Anterior cingulate cortex (tissue), 58 donors: Measurements from ENCODE around the gene FMN1.
A peak's percentile ranks its signal among the peaks of the same experiment; 100 is the strongest.

Experiments
- DNase-seq, 58 donors: peaks; one replicate each; lab custom pipeline; 2025; lab: John Stamatoyannopoulos, UW

Gene FMN1

GRCh38 chr15:33157371-33158037, 37.0 kb downstream of the FMN1 start:
- DNase-seq, result no peak

GRCh38 chr15:33155691-33156420, 38.7 kb downstream of the FMN1 start:
- no peak for DNase-seq

- peak in 18 of 58 donors; percentile 5 to 74 (median 28) for DNase-seq
Measured at GRCh38 chr15:33154351-33155166, 40.0 kb downstream of the FMN1 start.

GRCh38 chr15:33153548-33153947, 41.0 kb downstream of the FMN1 start:
- DNase-seq, result no peak

- DNase-seq, result peak in 2 of 58 donors; percentile 19 to 35
Measured at GRCh38 chr15:33152502-33153109, 41.9 kb downstream of the FMN1 start.

GRCh38 chr15:33150971-33151370, 43.5 kb downstream of the FMN1 start:
- no peak for DNase-seq

GRCh38 chr15:33150431-33150941, 44.0 kb downstream of the FMN1 start:
- DNase-seq, result no peak

GRCh38 chr15:33149919-33150318, 44.6 kb downstream of the FMN1 start:
- no peak for DNase-seq

- no peak for DNase-seq
Measured at GRCh38 chr15:33148129-33148751, 46.3 kb downstream of the FMN1 start.

- no peak for DNase-seq
Measured at GRCh38 chr15:33146051-33146450, 48.5 kb downstream of the FMN1 start.

GRCh38 chr15:33145447-33145846, 49.1 kb downstream of the FMN1 start:
- peak in 4 of 58 donors; percentile 14 to 46 (median 16) for DNase-seq

- no peak for DNase-seq
Measured at GRCh38 chr15:33142708-33143107, 51.8 kb downstream of the FMN1 start.

- DNase-seq, result no peak
Measured at GRCh38 chr15:33138000-33138399, 56.5 kb downstream of the FMN1 start.

- no peak for DNase-seq
Measured at GRCh38 chr15:33137101-33137500, 57.4 kb downstream of the FMN1 start.

- DNase-seq, result no peak
Measured at GRCh38 chr15:33136353-33136752, 58.2 kb downstream of the FMN1 start.

GRCh38 chr15:33135355-33135781, 59.1 kb downstream of the FMN1 start:
- DNase-seq, result peak in 6 of 58 donors; percentile 13 to 60 (median 23)

GRCh38 chr15:33132722-33133345, 61.7 kb downstream of the FMN1 start:
- DNase-seq, result peak in 1 of 58 donors; percentile 10

GRCh38 chr15:33132233-33132580, 62.3 kb downstream of the FMN1 start:
- DNase-seq, result no peak

GRCh38 chr15:33131552-33132232, 62.8 kb downstream of the FMN1 start:
- DNase-seq, result no peak
